NCI-H1417 treated with DMSO at 0.1 percent for 48 hours (cell line): Measurements from ENCODE around the gene NPHS1.
A peak's percentile ranks its signal among the peaks of the same experiment; 100 is the strongest.
"Not testable (repeated sequence)": the region's sequence is repeated elsewhere in the genome, so short reads cannot be mapped to it uniquely, and the experiment has no call there.

Experiments
- DNase-seq: peaks from one replicate; lab custom pipeline; 2025; lab: John Stamatoyannopoulos, UW

NPHS1 gene

GRCh38 chr19:35874392-35874930, 22.2 kb upstream of the NPHS1 start:
- DNase-seq: no peak

- no peak for DNase-seq
Measured at GRCh38 chr19:35872180-35872579, 19.9 kb upstream of the NPHS1 start.

- DNase-seq: no peak
Measured at GRCh38 chr19:35871611-35872010, 19.3 kb upstream of the NPHS1 start.

- DNase-seq: no peak
Measured at GRCh38 chr19:35870798-35871197, 18.5 kb upstream of the NPHS1 start.

- DNase-seq: not testable (repeated sequence)
Measured at GRCh38 chr19:35870124-35870736, 17.9 kb upstream of the NPHS1 start.

- DNase-seq: peak; percentile 78
Measured at GRCh38 chr19:35869327-35870123, 17.2 kb upstream of the NPHS1 start.

GRCh38 chr19:35868823-35869326, 16.6 kb upstream of the NPHS1 start:
- DNase-seq: no peak

- DNase-seq: no peak
Measured at GRCh38 chr19:35868172-35868822, 16.0 kb upstream of the NPHS1 start, which contains the start of gene APLP1. APLP1 (plus strand) TSS chr19:35868574; CDS start chr19:35868637, 63 bp downstream.

GRCh38 chr19:35863018-35863417, 10.7 kb upstream of the NPHS1 start:
- no peak for DNase-seq

GRCh38 chr19:35862528-35862927, 10.2 kb upstream of the NPHS1 start:
- no peak for DNase-seq

GRCh38 chr19:35861640-35862160, 9.4 kb upstream of the NPHS1 start:
- DNase-seq: no peak

GRCh38 chr19:35860818-35861639, 8.7 kb upstream of the NPHS1 start:
- no peak for DNase-seq

- DNase-seq: no peak
Measured at GRCh38 chr19:35860436-35860817, 8.1 kb upstream of the NPHS1 start.

- DNase-seq: no peak
Measured at GRCh38 chr19:35859414-35859813, 7.1 kb upstream of the NPHS1 start.

- DNase-seq: no peak
Measured at GRCh38 chr19:35858311-35858710, 6.0 kb upstream of the NPHS1 start.

GRCh38 chr19:35856546-35857149, 4.3 kb upstream of the NPHS1 start, which contains the start of gene KIRREL2:
KIRREL2 (plus strand) TSS chr19:35856911; CDS start chr19:35857120, 209 bp downstream.
- no peak for DNase-seq

GRCh38 chr19:35853038-35853756, 893 bp upstream of the NPHS1 start:
- no peak for DNase-seq

GRCh38 chr19:35851213-35852028, 883 bp downstream of the NPHS1 start:
- DNase-seq: no peak

- no peak for DNase-seq
Measured at GRCh38 chr19:35848919-35849505, 3.3 kb downstream of the NPHS1 start.
